ENCODE results near the gene COG3.

COG3 gene

DNA sequence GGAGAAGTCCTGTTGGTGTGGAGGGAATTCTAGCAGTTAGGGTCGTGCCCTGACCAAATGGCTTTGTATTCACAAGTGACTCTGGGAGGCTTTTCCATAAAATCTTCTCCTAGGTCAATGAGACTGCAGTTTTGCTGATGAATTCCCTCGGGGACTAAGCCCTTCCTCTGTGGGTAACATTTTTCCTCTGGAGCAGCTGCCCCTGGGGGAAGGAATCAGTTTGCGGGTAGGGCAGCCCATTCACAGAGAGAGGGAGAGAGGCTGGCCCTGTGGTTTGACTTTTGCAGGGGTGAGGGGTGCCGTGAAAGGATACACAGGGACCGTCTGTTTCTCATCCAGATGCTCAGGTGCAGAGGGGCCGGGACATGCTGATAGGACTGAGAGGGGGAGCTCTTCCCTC is 83.5 kb downstream of the COG3 start:
- no peak for DNase-seq

DNA sequence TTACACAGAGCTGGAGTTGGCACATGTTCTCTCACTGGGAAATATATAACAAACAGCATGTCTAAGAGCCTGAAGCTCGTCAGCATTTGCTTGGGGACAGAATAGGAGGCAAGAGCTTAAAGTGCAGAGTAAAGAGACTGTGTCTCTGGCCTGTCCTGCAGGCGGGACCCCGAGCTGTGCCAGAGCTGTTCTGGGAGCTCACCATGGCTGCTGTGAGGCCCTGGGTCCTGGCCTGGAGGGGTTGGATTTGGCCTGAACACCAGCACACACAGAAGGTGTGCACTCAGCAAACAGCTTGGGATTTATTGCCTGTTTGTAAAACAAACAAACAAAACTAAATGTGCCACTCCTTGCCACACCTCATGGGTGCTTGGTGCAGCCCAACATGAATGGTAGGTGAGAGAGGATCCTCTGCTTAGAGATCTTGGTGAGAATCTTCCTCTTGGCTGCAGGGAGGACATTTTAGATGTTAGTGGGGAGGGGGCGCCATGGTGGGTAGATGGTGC is 89.9 kb downstream of the COG3 start:
- DNase-seq = no peak

GRCh38 chr13:45564133-45564776 is 99.5 kb downstream of the COG3 start:
- no peak for DNase-seq

- DNase-seq = no peak
These were observed 100.6 kb downstream of the COG3 start for GRCh38 chr13:45565331-45565730.

GRCh38 chr13:45575146-45575829 is 110.5 kb downstream of the COG3 start:
- DNase-seq = no peak

- no peak for DNase-seq
These were observed 111.1 kb downstream of the COG3 start for GRCh38 chr13:45575830-45576180.

DNA sequence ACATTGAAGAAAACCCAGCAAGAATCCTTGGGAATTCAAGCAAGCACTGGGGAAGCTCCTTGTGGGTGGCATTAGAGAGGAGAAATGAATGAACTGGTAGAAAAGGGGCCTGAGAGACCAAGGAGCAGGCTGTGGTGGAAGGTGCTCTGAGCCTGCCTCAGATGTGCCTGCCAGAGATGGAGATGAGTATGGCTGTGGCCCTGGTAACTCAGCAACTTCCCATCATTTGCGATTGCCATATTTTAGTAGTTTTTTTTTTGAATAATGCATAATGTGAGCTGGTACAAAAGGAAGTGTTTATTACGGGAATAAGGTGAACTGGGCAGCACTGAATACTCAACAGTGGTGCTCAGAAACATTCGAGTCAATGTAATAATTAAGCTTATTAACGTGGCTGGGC is 111.7 kb downstream of the COG3 start:
- no peak for DNase-seq

- no peak for DNase-seq
These were observed 117.8 kb downstream of the COG3 start for GRCh38 chr13:45582408-45583076.

GRCh38 chr13:45584816-45585215 is 120.1 kb downstream of the COG3 start:
- DNase-seq = no peak

Measured in CD4-positive, alpha-beta T cell treated with Interleukin-17A for 4 hours (primary cell).